ENCODE results near the gene DNAAF1. TPM values are rescaled to one million over a fixed set of nuclear protein-coding genes. Genes with fewer than 3 reads are reported as not detected.

Gene DNAAF1
- total and polyA plus RNA-seq, 2 donors (not counting 3 experiments of a cell fraction or from before 2014, with no cell fraction given): 0.01 TPM; not detected in 1

DNA sequence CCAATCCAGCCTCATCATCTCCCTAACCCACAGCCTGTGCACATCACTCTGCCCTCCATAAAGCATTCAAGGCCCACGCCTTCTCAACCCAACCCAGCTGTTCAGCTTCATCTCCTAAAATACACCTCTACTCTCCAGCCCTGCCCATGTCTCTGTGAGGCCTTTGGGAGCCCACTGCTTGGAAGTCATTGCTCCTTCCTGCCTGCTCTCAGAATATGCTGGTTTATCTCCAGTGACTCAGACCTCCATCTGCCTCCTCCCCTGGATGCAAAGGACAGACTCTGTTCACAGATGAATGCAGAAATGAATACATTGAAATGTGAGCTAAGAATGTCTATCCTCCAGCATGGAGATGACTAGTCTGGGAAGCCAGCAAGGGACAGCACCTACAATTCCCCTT lies 75.7 kb downstream of the DNAAF1 start:
- Histone ChIP-seq H3K4me2 (ENCODE audit: insufficient read depth, low read length) (no peak overlapping the region), H2AFZ (ENCODE audit: low read depth, low read length) (no peak overlapping the region), H3K79me2 (ENCODE audit: control insufficient read depth, insufficient read depth, low read length) (no peaks in the 10 kb centered on the region), H3K4me1 (ENCODE audit: control insufficient read depth, extremely low read depth, insufficient read depth, low read length) (no peaks in the 10 kb centered on the region), H3K9me3 (replicated peaks; ENCODE audit: control insufficient read depth, insufficient read depth, low read length) (no peaks in the 10 kb centered on the region), H3K36me3 (ENCODE audit: control insufficient read depth in 2 of 2, extremely low read depth in 1 of 2, insufficient read depth in 2 of 2, low read length in 2 of 2) (no peaks in the 10 kb centered on the region), H4K20me1 (replicated peaks; ENCODE audit: control insufficient read depth, extremely low read depth, insufficient read depth, low read length) (no peaks in the 10 kb centered on the region), H3K27ac (ENCODE audit: insufficient read depth, low read depth, low read length) (no peak overlapping the region), H3K9me1 (replicated peaks; ENCODE audit: control insufficient read depth, extremely low read depth, insufficient read depth, low read length) (no peaks in the 10 kb centered on the region), H3K4me3 (replicated peaks in 1 of 3; ENCODE audit: insufficient read depth in 1 of 3, low read depth in 1 of 3, low read length in 3 of 3) (no peak overlapping the region), H3K9ac (replicated peaks; ENCODE audit: extremely low read depth, insufficient read depth, low read length) (no peak overlapping the region), H3K27me3 (ENCODE audit: control insufficient read depth in 2 of 2, insufficient read depth in 2 of 2, low read length in 2 of 2) (peaks cover 0 to 4% of the 10 kb centered on the region in 2 experiments)
- intact Hi-C loops (cut with micrococcal nuclease) (no loop called here), dilution Hi-C loops (cut with MboI; ENCODE audit: extremely low pct_ligation_motif_present, low sequenced_read_pairs) (no loop called here)
- no TSS peak for BruUV-seq (replicated peaks)
- DNase-seq (ENCODE audit: low read depth, low spot score): no peak
- no peak for FAIRE-seq
- TF ChIP-seq GATA2 (IDR thresholded peaks at IDR 0.05; ENCODE audit: insufficient read depth, insufficient read length, low read depth, low read length) (no peak), FOS (IDR thresholded peaks at IDR 0.05; ENCODE audit: borderline replicate concordance, insufficient read depth, low read length) (no peak), POLR2A (IDR thresholded peaks at IDR 0.05; ENCODE audit: low read depth, low read length) (no peak), JUN (IDR thresholded peaks at IDR 0.05; ENCODE audit: borderline replicate concordance, insufficient read depth, insufficient read length, low read depth) (no peak), MYC (IDR thresholded peaks at IDR 0.05; ENCODE audit: low read depth, low read length) (no peak), POLR2AphosphoS5 (IDR thresholded peaks at IDR 0.05; ENCODE audit: insufficient read depth, low read depth, low read length) (no peak), MAX (IDR thresholded peaks at IDR 0.05; ENCODE audit: insufficient read depth, insufficient read length) (no peak), EZH2 (IDR thresholded peaks at IDR 0.05; ENCODE audit: borderline replicate concordance, low read depth, low read length, severe bottlenecking) (no peak)
- TF ChIP-seq, protein P1, sequence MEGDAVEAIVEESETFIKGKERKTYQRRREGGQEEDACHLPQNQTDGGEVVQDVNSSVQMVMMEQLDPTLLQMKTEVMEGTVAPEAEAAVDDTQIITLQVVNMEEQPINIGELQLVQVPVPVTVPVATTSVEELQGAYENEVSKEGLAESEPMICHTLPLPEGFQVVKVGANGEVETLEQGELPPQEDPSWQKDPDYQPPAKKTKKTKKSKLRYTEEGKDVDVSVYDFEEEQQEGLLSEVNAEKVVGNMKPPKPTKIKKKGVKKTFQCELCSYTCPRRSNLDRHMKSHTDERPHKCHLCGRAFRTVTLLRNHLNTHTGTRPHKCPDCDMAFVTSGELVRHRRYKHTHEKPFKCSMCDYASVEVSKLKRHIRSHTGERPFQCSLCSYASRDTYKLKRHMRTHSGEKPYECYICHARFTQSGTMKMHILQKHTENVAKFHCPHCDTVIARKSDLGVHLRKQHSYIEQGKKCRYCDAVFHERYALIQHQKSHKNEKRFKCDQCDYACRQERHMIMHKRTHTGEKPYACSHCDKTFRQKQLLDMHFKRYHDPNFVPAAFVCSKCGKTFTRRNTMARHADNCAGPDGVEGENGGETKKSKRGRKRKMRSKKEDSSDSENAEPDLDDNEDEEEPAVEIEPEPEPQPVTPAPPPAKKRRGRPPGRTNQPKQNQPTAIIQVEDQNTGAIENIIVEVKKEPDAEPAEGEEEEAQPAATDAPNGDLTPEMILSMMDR (IDR thresholded peaks at IDR 0.05; ENCODE audit: extremely low read depth in 1 of 2, insufficient read depth in 1 of 2, low read depth in 1 of 2, low read length in 2 of 2): no peak
- POLR2A ChIA-PET: no interaction called here
- CTCF ChIA-PET: no interaction called here
